Activated T-helper 2 cell treated with anti-CD3 and anti-CD28 coated beads, Interferon-gamma antibody, Interleukin-2, Interleukin-4, amounts not matched to agents 10 μg/mL and 5 μg/mL and 100 μg/mL, durations not matched to agents 14 hours and 24 hours and 36 hours (primary cell): ENCODE measurements around the gene TNS3. TPM values are rescaled to one million over a fixed set of nuclear protein-coding genes. Genes with fewer than 3 reads are reported as not detected.

ENCODE experiments used
- DNase-seq: peaks from one replicate; pipeline ENCODE4 v3.0.0; 2021; ENCODE audit warnings: low spot score
- H3K27ac Mint-ChIP-seq: one replicate; pipeline ENCODE4 v1.8.0; 2021; ENCODE audit warnings: mixed read lengths
- H3K27me3 Mint-ChIP-seq: one replicate; pipeline ENCODE4 v1.8.0; 2021; ENCODE audit warnings: low read depth, mixed read lengths
- H3K36me3 Mint-ChIP-seq: one replicate; pipeline ENCODE4 v1.8.0; 2021; ENCODE audit warnings: low read depth, mixed read lengths
- H3K4me1 Mint-ChIP-seq: one replicate; pipeline ENCODE4 v1.8.0; 2021; ENCODE audit warnings: low read depth, mixed read lengths
- H3K4me3 Mint-ChIP-seq: one replicate; pipeline ENCODE4 v1.8.0; 2021; ENCODE audit warnings: low read depth, mild to moderate bottlenecking, moderate library complexity, mixed read lengths
- H3K9me3 Mint-ChIP-seq: one replicate; pipeline ENCODE4 v1.8.0; 2021; ENCODE audit warnings: mixed read lengths
- intact Hi-C: fragments of 100-400 bp; cut with micrococcal nuclease; formaldehyde crosslinking; loops from one replicate; pipeline ENCODE4 v1.15.1; 2023
- total RNA-seq: library from RNA; stranded (reverse); gene quantifications from 2 replicates; pipeline ENCODE4 v1.2.3, GENCODE V29; 2022

TNS3 gene
- total RNA-seq, 1 donor from 2014 or later: 5.3 TPM

DNA sequence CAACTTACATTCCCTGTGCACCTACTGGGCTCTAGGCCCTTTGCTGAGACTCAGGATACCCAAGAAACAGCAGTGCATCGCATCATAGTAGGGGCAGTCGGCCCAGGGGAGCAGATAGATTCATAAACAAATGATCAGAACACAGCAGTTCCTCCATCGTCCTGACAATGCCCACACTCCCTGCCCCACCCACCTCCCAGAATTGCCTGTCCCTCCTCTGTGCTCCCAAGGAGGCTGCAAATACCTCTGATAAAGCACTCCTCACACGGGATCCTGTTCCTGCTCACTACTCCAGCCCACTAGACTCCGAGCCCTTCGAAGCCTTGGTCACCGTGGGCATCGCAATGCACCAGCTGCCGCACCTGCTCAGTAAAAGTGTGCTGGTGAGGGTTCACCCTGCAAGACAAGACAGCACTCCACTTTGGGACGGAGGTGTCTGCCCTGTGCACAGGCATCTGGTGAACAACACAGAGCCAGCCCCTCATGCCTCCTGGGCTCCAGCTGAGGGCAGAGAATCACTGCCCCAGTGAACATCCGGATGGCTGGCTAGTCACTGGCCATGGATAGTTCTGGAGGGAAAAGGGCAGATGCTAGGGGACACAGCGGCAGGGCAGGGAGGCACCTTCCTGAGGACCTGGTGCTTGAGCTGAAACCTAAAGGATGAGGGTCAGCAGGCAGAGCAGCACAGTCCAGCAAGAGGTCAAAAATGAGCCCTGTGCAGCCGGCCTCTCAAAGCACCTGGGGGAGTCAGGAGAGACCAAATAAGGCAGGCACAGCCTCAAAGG is 60.7 kb downstream of the TNS3 start:
- no peak overlapping the region for H3K4me3 Mint-ChIP-seq
- no peaks in the 10 kb centered on the region for H3K36me3 Mint-ChIP-seq
- H3K4me1 Mint-ChIP-seq: peaks cover 1% of the 10 kb centered on the region
- no peaks in the 10 kb centered on the region for H3K9me3 Mint-ChIP-seq
- no peaks in the 10 kb centered on the region for H3K27me3 Mint-ChIP-seq
- no peak for DNase-seq
- no peak overlapping the region for H3K27ac Mint-ChIP-seq
- intact Hi-C loops: no loop called here

DNA sequence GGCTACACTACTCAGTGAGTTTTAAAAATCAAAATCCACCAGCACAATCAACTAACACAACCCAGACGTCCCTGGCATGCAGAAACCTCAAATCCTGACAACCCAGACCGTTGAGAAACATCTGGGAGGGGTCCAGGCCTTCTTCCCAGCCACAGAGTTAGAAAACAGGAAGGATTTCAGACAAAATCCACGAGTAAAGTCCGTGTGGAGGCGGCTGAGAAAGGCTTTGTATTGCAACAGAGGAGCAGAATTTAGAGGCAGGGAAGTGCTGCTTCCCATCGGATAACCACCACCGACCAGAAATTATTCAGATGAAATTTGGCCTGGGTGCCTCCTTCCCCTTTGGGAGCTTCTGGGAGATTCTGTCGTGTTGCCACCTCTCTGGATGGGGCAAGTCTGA is 61.5 kb downstream of the TNS3 start:
- Mint-ChIP-seq H3K27ac (no peak overlapping the region), H3K9me3 (no peaks in the 10 kb centered on the region), H3K4me1 (peaks cover 1% of the 10 kb centered on the region), H3K36me3 (no peaks in the 10 kb centered on the region), H3K4me3 (no peak overlapping the region), H3K27me3 (no peaks in the 10 kb centered on the region)
- intact Hi-C loops: no loop called here
- DNase-seq: no peak

DNA sequence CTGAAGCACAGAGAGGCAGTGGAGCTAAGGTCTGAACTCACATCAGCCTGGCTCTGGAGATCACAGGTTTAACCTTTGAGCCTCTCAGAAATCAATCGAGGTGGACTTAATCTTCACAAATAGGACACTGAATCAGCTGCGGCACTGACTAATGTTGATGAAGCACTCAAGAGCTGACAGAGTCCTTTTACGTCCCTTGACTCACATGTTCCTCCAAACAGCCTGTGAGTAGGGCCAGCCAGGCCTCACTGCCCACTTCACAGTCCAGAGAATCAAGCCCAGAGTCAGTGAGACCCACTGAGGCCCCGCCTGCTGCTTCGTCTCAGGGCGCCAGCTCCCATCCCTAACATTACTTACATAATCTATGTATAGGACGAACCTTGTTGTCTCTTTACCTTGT is 63.1 kb downstream of the TNS3 start:
- H3K27me3 Mint-ChIP-seq: no peaks in the 10 kb centered on the region
- intact Hi-C loops: no loop called here

DNA sequence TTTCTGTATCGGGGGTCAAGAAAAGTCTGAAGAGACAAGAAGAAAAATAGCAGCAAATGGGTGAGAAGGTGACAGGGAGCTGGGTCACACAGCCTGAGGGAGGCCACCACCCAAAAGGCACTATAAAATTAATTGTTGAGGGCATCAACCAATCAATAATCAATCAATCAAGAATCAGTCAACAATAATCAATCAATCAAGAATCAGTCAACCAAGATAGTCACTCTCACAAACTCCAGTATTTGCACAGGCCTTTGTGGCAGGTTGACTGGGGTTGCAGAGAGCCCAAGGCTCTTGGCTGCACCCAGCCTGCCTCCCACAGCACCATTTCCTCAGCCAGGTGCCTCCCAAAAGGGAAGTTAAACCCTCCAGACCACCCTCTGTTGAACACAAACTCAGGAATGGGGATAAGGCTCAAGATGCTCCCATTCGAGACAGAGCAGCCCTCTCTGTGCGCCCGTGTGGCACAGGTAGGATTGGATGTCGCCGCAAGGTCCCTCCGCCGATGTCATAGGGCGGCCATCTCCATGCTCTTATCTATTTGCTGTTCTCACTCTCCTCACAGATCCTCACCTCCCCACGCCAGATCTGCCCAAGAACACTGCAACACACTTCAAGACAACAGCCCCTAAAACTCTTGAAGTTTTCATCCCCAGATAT is 64.0 kb downstream of the TNS3 start:
- no peak overlapping the region for H3K4me3 Mint-ChIP-seq
- H3K9me3 Mint-ChIP-seq: no peaks in the 10 kb centered on the region
- H3K4me1 Mint-ChIP-seq: peaks cover 1% of the 10 kb centered on the region
- no peak overlapping the region for H3K27ac Mint-ChIP-seq
- DNase-seq: no peak
- intact Hi-C loops: no loop called here
- H3K36me3 Mint-ChIP-seq: no peaks in the 10 kb centered on the region
- no peaks in the 10 kb centered on the region for H3K27me3 Mint-ChIP-seq

More for the DNA sequence above, 63.1 kb downstream of the TNS3 start:
- H3K4me3 Mint-ChIP-seq: no peak overlapping the region
- no peak for DNase-seq
- peaks cover 1% of the 10 kb centered on the region for H3K4me1 Mint-ChIP-seq
- H3K27ac Mint-ChIP-seq: no peak overlapping the region
- H3K9me3 Mint-ChIP-seq: no peaks in the 10 kb centered on the region
- no peaks in the 10 kb centered on the region for H3K36me3 Mint-ChIP-seq

DNA sequence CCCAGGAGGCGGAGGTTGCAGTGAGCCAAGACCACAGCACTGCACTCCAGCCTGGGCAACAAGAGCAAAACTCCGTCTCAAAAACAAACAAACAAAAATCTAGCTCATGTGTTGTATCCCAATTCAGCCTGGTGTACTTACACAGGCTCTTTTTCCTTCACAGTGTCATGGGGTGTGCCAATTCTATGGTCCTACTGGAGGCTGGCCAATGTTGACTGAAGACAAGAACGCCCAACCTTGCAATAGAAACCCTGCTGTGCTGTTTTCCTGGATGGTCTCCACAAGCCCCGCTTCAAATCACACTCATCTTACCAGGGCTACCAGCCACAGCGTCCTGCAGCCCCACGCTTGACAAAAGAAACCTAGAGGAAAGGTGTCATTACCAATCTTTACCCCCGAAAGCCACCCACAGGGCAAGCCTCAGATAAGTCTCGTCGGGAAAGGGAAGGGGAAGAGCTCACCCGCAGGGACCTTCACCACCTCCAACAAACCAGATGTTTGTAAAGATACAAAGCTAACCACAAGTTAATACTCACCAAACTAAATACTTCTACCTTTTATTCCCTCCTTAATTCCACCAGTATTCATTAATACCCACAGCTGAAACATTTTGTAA is 64.8 kb downstream of the TNS3 start:
- intact Hi-C loops: no loop called here
- peaks cover 1% of the 10 kb centered on the region for H3K4me1 Mint-ChIP-seq

DNA sequence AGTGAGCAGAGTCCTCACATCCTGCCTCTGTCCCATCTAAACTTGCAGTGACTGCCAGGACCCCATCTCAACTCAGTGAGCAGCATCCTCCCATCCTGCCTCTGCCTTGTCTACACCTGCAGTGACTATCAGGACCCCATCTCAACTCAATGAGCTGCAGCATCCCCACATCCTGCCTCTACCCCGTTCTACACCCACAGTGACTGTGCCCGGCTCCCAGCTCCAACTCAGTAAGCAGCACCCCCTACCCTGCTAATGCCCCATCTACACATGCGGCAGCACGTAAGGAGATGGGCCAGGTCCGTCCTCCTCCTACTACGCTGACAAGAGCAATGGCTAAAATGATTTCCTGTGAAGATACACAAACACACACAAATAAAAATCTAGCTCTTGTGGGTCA is 65.5 kb downstream of the TNS3 start:
- intact Hi-C loops: no loop called here
- H3K4me1 Mint-ChIP-seq: peaks cover 1% of the 10 kb centered on the region
- no peak overlapping the region for H3K4me3 Mint-ChIP-seq
- H3K9me3 Mint-ChIP-seq: no peaks in the 10 kb centered on the region
- H3K27ac Mint-ChIP-seq: no peak overlapping the region
- H3K27me3 Mint-ChIP-seq: no peaks in the 10 kb centered on the region
- no peaks in the 10 kb centered on the region for H3K36me3 Mint-ChIP-seq
- DNase-seq: no peak

More for the DNA sequence above, 64.8 kb downstream of the TNS3 start:
- H3K27ac Mint-ChIP-seq: no peak overlapping the region
- H3K4me3 Mint-ChIP-seq: no peak overlapping the region
- H3K36me3 Mint-ChIP-seq: no peaks in the 10 kb centered on the region
- H3K9me3 Mint-ChIP-seq: no peaks in the 10 kb centered on the region
- no peak for DNase-seq
- no peaks in the 10 kb centered on the region for H3K27me3 Mint-ChIP-seq

DNA sequence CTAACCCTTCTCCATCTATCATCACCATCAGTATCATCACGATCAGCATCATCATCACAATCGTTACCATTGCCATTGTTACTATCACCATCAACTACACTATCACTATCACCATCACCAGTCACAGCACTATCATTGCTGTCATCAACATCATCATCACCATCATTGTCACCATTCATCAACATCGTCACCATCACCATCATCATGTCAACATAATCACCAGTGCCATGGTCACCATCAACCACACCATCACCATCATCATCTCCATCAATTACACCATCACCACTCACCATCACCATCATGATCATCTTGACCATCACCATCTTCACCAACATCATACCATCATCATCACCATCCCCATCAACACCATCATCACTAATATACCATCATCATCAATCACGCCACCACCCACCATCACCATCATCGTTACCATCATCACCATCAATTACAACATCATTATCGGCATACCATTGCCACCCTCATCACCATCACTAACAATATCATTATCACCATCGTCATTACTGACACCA is 66.5 kb downstream of the TNS3 start:
- DNase-seq: no peak
- H3K27ac Mint-ChIP-seq: no peak overlapping the region
- H3K9me3 Mint-ChIP-seq: no peaks in the 10 kb centered on the region
- no peak overlapping the region for H3K4me3 Mint-ChIP-seq
- intact Hi-C loops: no loop called here
- H3K36me3 Mint-ChIP-seq: no peaks in the 10 kb centered on the region
- H3K27me3 Mint-ChIP-seq: no peaks in the 10 kb centered on the region
- H3K4me1 Mint-ChIP-seq: peaks cover 1% of the 10 kb centered on the region

DNA sequence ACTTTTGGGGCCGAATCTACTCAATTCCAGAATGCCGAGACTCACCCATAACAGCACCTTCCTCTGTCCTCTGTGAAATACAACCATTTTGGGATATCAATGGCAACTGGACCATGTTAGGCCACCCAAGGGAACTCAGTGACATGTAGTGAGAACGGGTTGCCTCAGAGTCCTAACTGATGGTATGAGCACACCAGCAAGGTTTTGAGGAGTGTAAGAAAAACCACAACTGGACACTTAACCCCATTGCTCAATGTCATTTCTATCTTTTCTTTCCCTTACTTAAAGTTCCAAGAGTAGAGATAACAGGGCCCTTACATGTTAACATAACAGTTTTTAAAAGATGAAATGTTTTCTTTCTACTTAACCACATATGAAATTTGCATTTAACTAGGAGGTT is 67.1 kb downstream of the TNS3 start:
- Mint-ChIP-seq H3K27me3 (no peaks in the 10 kb centered on the region), H3K4me1 (peaks cover 1% of the 10 kb centered on the region), H3K4me3 (no peak overlapping the region), H3K27ac (no peak overlapping the region), H3K36me3 (no peaks in the 10 kb centered on the region), H3K9me3 (no peaks in the 10 kb centered on the region)
- intact Hi-C loops: no loop called here
- no peak for DNase-seq

DNA sequence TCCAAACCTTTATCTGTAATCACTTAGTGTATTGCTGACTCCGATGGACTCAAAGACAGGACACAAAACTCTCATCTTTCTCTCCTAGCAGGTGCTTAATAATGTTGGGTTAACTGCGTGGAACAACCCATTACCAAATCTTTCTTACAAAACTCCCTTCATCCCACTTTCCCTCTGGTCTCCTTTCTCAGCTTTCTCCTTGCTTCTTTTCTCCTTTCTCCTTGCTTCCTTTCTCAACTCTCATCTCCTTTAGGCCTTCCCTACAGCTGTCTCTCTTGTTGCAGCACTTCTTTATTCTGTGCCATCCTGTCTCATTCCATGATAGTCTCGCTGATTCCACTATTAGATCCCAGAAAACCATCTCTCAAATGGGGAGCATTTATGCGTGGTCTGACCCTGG is 67.5 kb downstream of the TNS3 start:
- Mint-ChIP-seq H3K27me3 (no peaks in the 10 kb centered on the region), H3K4me1 (peaks cover 1% of the 10 kb centered on the region), H3K27ac (no peak overlapping the region), H3K36me3 (no peaks in the 10 kb centered on the region), H3K4me3 (no peak overlapping the region), H3K9me3 (no peaks in the 10 kb centered on the region)
- intact Hi-C loops: no loop called here
- no peak for DNase-seq

DNA sequence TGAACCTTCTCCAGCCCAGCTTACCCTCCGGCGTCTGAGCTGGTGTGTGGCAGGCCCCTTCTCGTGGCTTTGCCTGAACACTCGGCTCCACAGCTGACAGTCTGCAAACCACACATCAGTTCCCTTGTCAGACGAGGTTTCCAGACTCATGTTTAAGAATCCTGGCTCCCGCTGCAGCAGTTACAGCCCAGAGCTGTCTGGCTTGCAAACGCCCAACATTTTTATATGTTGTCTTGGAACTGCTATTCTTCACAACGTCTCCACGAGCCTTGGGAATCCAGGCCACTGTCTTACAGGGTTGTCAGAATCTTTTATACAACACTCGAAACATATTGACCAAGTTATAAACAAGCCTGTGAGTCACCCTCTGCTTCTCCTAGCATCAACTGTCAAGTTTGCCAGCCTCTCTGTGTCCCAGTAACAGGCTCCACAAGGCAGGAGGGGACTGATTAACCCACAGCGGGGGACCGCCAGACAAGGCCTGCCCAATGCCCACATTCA is 68.1 kb downstream of the TNS3 start:
- intact Hi-C loops: no loop called here
- no peak for DNase-seq
- no peaks in the 10 kb centered on the region for H3K9me3 Mint-ChIP-seq
- no peak overlapping the region for H3K27ac Mint-ChIP-seq
- H3K4me1 Mint-ChIP-seq: peaks cover 1% of the 10 kb centered on the region
- no peaks in the 10 kb centered on the region for H3K27me3 Mint-ChIP-seq
- H3K4me3 Mint-ChIP-seq: no peak overlapping the region
- H3K36me3 Mint-ChIP-seq: no peaks in the 10 kb centered on the region

DNA sequence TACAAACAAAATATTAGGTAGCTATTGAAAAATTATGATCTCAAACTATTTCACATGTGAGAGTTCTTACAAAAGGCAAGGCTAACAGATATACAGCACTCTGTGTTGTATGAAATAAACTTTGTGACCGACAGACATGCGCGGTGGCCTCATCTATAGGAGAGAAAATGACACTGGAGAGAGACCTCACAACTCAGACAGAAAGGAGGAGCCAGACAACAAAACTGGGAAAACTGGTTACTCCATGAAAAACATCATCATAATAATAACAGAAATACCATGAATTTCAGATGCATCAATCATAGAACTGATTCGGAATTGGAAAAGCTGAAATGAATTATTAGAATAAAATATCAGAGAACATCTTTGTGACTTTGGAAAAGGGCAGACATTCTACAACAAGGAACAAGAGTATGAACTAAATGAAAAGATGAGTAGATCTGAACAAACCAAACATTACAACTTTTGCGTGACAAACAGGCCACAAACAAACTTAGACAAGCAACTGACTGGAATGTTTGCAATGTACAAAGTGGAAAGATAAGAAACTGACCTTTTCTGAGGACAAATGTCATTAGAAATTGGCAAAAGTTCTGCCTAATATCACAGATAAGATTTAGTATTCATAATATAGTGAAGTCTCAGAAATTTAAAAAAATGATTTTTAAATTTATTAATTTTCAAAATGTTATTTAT is 69.3 kb downstream of the TNS3 start:
- Mint-ChIP-seq H3K27me3 (no peaks in the 10 kb centered on the region), H3K27ac (no peak overlapping the region), H3K4me3 (no peak overlapping the region), H3K9me3 (no peaks in the 10 kb centered on the region), H3K36me3 (no peaks in the 10 kb centered on the region), H3K4me1 (peaks cover 1% of the 10 kb centered on the region)
- DNase-seq: no peak
- intact Hi-C loops: no loop called here

DNA sequence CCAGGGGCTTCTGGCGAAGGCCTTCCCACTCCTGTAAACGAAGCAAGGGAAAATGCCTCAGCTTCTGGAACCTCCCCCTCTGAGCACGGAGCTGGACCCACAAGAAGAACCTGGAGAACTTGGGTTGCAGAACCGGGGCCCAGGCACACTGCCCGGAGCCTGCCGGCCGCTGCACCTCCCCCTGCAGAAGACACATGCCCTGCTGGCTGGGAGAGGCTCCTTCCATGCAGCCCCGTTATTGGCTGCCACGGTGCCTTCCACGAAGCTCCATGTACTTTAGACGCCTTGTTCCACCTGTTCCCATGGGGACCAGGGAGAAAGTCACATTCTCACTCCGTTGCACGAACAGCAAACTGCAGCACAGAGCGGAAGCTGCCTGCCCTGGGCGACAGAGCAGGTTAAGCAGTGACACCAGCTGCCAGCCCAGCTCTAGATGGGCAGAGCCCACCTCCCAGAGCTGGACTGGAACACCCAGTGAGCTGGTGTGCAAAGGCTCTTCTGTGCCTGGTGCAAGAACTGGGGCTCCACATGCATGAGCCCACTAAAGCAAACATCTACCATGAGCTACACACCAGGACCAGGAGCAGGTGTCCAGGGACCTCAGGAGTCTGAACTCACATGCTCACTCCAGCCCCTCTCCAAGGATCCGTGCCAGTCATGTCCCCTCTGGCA is 70.1 kb downstream of the TNS3 start:
- intact Hi-C loops: no loop called here
- no peak for DNase-seq
- H3K27ac Mint-ChIP-seq: no peak overlapping the region
- H3K36me3 Mint-ChIP-seq: no peaks in the 10 kb centered on the region
- no peaks in the 10 kb centered on the region for H3K9me3 Mint-ChIP-seq
- H3K4me1 Mint-ChIP-seq: no peaks in the 10 kb centered on the region
- no peak overlapping the region for H3K4me3 Mint-ChIP-seq
- no peaks in the 10 kb centered on the region for H3K27me3 Mint-ChIP-seq
